GM21381 (cell line): Measurements from ENCODE around the gene NBR1.
A peak's percentile ranks its signal among the peaks of the same experiment; 100 is the strongest.
"Not testable (repeated sequence)": the region's sequence is repeated elsewhere in the genome, so short reads cannot be mapped to it uniquely, and the experiment has no call there.

ENCODE experiments used
- ATAC-seq: cut with Tn5 transposase; IDR thresholded peaks from one replicate; pipeline ENCODE4 v1.9.1; 2021; ENCODE audit warnings: mild to moderate bottlenecking, moderate library complexity; ENCODE audit not compliant: unreplicated experiment

NBR1 gene

GRCh38 chr17:43153197-43153835 is 17.7 kb upstream of the NBR1 start:
- not testable (repeated sequence) for ATAC-seq

DNA sequence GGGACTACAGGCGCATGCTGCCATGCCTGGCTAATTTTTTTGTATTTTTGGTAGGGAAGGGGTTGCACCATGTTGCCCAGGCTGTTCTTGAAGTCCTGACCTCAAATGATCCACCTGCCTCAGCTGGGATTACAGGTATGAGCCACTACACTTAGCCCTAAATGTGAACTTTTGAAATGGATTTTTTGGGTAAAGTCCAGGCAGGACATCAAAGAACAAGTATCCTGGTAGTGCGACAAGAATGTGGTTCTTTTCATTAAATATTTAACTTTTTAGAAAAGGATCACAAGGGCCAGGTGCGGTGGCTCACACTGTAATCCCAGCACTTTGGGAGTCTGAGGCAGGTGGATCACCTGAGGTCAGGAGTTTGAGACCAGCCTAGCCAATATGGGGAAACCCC is 15.3 kb upstream of the NBR1 start:
- ATAC-seq, result no peak

DNA sequence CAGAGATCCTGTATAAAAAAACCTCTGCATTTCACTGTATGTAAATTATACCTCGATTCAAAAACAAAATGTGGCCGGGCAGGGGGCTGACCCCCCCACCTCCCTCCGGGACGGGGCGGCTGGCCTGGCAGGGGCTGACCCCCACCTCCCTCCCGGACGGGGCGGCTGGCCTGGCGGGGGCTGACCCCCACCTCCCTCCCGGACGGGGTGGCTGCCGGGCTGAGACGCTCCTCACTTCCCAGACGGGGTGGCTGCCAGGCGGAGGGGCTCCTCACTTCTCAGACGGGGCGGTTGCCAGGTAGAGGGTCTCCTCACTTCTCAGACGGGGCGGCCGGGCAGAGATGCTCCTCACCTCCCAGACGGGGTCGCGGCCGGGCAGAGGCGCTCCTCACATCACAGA is 11.8 kb upstream of the NBR1 start:
- not testable (repeated sequence) for ATAC-seq

GRCh38 chr17:43159957-43160356 is 11.1 kb upstream of the NBR1 start:
- ATAC-seq, result not testable (repeated sequence)

DNA sequence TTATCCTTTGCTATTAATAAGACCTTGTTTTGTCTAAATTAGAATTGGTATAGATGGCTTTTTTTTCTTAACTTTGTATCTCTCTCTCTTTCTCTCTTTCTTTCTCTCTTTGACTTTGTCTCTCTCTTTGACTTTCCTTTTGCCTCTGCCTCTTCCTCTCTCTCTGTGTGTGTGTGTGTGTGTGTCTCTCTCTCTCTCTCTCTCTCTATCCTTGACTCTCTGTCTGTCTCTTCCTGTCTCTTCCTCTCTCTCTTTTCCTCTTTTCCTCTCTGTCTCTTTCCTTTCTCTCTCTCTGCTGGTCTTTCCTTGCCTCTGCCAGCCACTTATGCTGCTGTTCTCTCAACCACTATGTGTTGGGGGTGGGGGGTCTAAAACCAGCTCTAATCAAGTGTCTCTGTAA is 5.0 kb upstream of the NBR1 start:
- ATAC-seq, result not testable (repeated sequence)

- ATAC-seq, result peak; percentile 1
Measured at GRCh38 chr17:43169561-43170139, 1.4 kb upstream of the NBR1 start.

DNA sequence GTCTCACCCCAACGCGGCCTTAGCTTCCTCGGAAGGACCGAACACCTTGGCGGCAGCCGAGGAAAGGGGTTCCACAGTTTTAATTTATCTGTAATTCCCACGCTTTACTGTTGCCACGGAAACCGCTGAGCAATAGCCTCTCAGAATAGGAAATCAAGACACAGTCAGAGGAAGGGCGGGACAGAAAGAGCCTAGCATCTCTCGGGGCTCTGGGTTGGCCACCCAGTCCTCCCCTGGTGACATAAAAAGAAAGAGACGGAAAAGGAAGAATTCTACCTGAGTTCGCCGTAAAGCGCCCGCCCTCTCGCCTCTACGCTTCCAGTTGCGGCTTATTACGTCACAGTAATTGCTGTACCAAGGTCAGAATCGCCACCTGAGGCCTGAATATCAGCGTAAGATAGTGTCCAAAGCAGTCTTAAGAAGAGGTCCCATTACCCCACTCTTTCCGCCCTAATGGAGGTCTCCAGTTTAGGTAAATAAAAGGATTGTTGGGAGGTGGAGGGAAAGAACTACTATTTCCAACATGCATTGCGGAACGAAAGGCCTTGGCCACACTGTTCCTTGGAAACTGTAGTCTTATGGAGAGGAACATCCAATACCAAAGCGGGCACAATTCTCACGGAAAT is 761 bp upstream of the NBR1 start:
- ATAC-seq, result peak; percentile 61

GRCh38 chr17:43171586-43172487 is 823 bp downstream of the NBR1 start:
- no peak for ATAC-seq

- no peak for ATAC-seq
Measured at GRCh38 chr17:43175213-43176118, 4.5 kb downstream of the NBR1 start.

DNA sequence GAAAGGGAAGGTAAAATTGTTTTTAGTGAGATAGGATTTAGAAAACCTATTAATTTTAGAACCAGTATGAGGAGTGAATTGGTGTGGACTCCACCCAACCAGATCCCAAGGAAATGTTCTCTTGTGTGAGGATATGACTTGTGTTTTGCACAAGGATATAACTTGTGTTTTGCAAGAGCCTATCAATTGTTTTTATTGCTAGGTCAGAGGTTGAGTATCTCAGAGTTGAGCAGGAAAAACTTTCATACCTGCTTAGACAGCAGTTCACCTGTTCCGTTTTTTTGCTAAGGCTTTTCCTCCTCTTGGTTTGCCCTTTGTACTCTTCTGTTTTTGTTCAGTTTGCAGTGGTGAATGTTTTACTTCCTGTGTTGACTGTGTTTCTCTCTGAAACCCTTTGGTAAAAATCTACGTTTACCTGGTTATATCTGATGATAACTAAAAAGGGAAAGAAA is 5.1 kb downstream of the NBR1 start:
- no peak for ATAC-seq

GRCh38 chr17:43183921-43184320 is 12.9 kb downstream of the NBR1 start:
- ATAC-seq, result no peak

DNA sequence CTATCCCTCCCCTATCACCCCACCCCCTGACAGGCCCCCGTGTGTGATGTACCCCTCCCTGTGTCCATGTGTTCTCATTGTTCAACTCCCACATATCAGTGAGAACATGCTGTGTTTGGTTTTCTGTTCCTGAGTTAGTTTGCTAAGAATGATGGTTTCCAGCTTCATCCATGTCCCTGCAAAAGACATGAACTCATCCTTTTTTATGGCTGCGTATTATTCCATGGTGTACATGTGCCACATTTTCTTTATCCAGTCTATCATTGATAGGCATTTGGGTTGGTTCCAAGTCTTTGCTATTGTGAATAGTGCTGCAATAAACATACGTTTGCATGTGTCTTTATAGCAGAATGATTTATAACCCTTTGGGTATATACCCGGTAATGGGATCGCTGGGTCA is 15.6 kb downstream of the NBR1 start:
- ATAC-seq, result not testable (repeated sequence)

GRCh38 chr17:43193251-43193650 is 22.2 kb downstream of the NBR1 start:
- no peak for ATAC-seq

DNA sequence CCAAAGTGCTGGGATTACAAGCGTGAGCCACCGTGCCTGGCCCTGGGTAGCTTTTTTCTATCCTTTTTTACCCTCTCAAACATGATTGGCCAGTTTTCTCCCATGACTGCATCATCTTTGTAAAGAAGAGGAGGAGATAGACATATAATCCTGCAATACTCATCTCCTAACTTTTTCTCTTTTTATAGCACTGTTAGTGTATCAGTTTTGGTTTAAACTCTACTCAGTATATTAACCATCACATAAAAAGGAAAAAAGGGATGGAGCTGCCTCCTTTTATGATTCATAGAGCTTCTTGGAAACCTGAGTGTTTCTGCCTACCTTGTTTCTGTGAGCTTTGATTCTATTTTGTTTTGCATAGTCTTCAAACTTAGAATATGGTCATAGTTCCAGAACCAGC is 28.6 kb downstream of the NBR1 start:
- no peak for ATAC-seq

GRCh38 chr17:43200127-43200526 is 29.1 kb downstream of the NBR1 start:
- no peak for ATAC-seq

DNA sequence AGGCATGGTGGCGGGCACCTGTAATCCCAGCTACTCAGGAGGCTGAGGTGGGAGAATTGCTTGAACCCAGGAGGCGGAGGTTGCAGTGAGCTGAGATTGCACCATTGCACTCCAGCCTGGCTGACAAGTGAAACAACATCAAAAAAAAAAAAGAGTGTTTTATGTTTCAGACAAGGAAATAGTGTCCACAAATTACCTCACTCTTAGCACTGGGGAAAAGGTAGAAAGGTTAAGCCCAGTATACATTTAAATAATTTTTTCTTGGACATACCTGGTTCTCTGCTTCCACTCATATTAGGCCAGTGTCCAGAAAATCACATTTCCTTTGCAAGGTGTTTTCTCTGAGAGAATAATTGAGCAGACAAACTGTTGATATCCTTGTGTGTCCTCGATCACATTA is 32.0 kb downstream of the NBR1 start:
- not testable (repeated sequence) for ATAC-seq

DNA sequence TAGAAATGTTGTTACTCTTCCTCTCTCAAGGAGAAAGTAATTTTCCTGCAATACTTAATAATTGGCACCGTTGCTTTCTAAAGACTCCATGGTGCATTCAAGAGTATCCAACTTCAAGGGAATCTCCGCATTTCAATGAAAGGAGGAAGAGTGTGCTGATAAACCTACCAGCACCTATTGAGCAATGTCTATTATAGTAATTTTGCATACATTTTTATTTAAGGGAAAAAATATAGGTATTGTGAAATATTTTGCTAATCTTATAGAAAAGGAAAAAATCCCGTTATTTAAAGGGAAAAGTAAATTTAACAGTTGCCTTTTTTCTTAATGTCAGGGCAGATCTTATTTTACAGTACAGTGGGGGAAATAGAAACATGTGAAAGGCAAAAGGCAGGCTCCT is 39.6 kb downstream of the NBR1 start:
- no peak for ATAC-seq

DNA sequence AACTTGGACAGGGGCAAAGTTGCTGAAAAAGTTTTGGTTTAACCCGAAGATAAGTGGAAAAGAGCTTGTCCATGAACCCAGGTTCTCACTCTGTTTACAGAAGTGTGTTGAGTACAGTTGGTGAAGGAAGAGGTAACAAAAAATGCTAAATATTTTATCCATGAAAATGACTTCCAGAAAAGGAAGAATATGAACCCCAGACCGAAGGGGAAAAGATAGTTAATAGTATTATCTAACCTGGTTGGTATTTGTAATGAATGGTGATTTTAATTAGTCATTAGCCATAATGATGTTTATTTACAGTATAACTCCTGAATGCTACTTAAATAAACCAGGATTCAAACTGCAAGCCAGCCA is 40.1 kb downstream of the NBR1 start:
- ATAC-seq, result no peak

GRCh38 chr17:43211480-43212402 is 40.7 kb downstream of the NBR1 start, which contains the start of gene TMEM106A:
Gene TMEM106A (plus strand): TSS chr17:43211875. CDS start chr17:43213042, 1,167 bp downstream.
- ATAC-seq, result peak; percentile 71
